GM18507 (cell line): ENCODE data around the gene KRTAP4-6.
"Not testable (repeated sequence)": the region's sequence is repeated elsewhere in the genome, so short reads cannot be mapped to it uniquely, and the experiment has no call there.

Experiments used
- DNase-seq: peaks from one replicate; pipeline ENCODE4 v3.0.0; 2011; ENCODE audit warnings: low read depth; ENCODE audit not compliant: insufficient read length; ENCODE audit errors: extremely low spot score
- FAIRE-seq: peaks from 2 replicates; lab custom pipeline; 2011; peaks lifted over from hg19 to GRCh38; lab: Jason Lieb, UNC

Gene KRTAP4-6

DNA sequence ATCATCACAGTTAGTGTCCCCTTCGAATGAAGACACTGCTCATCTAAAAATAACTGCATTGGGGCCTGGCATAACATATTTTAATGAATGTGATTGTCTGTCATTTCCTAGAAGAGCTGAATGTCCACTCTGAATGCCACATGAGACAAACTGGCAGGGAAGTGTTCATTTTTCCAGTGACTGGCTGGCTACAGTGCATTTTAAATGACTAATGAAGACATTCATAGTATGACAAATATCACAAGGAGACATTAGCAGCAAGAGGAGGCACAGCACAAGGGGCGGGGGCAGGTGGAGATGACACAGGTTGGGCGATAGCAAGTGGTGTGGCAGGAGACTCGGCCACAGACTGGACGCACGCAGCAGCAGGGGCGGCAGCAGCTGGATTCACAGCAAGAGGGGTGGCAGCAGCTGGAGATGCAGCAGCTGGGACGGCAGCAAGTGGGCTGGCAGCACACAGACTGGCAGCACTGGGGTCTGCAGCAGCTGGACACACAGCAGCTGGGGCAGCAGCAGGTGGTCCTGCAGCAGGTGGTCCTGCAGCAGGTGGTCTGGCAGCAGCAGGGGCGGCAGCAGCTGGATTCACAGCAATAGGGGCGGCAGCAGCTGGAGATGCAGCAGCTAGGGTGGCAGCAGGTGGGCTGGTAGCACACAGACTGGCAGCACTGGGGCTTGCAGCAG, 8.8 kb upstream of the KRTAP4-6 start:
- FAIRE-seq, DNase-seq: not testable (repeated sequence)

GRCh38 chr17:41147531-41148204, 7.3 kb upstream of the KRTAP4-6 start:
- FAIRE-seq (no peak), DNase-seq (no peak)

GRCh38 chr17:41145261-41145660, 4.9 kb upstream of the KRTAP4-6 start:
- FAIRE-seq, result no peak
- no peak for DNase-seq

DNA sequence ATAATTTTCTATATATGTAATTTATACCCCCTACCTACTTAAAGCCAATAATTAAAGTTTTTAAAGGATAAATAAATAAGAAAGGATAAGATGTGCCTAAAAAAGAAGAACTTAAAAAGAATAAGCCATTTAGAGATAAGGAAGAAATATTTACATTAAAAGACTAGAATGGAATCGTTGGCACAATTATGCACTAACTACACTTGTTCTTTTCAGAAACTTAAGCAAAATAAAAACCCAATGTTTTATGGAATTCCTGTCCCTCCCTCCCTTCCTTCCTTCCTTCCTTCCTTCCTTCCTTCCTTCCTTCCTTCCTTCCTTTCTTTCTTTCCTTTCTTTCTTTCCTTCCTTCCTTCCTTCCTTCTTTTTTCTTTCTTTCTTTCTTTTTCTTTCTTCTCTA, 4.5 kb upstream of the KRTAP4-6 start:
- FAIRE-seq (no peak), DNase-seq (no peak)

- no peak for DNase-seq
- FAIRE-seq, result no peak
Observed at GRCh38 chr17:41141361-41141760, 1.0 kb upstream of the KRTAP4-6 start.

- FAIRE-seq, DNase-seq: not testable (repeated sequence)
Observed at GRCh38 chr17:41139865-41140264, 479 bp downstream of the KRTAP4-6 start.

- no peak for DNase-seq
Observed at GRCh38 chr17:41133880-41134735, 6.2 kb downstream of the KRTAP4-6 start.

DNA sequence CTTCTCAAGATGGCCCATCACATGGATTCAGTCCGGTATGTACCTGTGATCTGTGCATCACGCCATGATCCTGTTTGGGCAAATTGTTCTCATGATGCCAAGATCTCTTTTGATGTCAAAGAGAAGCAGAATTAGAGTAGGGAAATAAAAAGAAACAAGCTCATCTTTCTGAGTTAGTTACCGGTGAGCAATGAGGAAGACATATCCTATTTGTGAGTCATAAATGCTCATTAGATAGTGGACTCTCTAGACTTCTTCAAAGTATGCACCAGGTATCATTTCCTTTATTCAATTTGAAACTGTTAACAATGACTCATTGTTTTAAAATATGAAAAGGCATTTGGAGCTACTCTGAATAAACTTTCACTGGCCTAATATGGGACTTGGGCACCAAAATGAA, 8.4 kb downstream of the KRTAP4-6 start:
- DNase-seq (no peak), FAIRE-seq (no peak)

More at GRCh38 chr17:41133880-41134735, 6.2 kb downstream of the KRTAP4-6 start:
- FAIRE-seq, result no peak

DNA sequence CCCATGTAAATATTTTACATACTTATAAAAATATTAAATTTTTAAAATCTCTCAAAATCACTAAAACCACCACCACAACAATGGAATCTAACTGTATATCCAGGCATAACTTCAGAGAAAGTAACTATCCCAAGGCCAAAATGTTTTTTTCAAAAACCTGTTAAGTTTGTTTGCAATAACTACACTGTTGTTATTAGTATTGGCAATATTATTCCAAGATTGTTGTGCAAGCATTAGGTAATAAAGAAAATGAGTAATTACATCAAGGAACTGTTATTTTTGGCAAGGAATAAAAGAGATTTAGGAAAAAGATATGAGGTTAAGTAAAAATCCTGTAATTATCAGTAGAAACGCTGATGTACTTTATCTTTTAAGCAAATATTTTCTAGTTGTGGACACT, 13.0 kb downstream of the KRTAP4-6 start:
- FAIRE-seq (no peak), DNase-seq (no peak)

DNA sequence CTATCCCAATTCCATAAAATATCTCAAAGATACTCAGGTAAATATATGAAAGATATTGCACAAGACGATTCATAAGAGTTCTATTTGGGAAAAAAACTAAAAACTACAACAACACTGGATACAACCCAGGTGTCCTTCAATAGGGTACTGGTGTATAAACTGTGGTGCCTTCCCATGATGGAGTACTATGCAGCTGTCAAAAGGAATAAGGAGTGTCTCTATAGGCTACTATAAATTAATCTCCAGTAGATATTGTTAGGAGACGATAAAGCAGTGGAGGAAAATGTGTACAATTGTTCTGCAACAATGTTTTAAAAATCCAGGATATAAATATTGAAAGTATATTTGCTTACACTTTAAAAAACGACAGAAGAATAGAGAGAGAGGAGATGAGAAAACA, 13.9 kb downstream of the KRTAP4-6 start:
- DNase-seq, result no peak
- FAIRE-seq, result no peak

DNA sequence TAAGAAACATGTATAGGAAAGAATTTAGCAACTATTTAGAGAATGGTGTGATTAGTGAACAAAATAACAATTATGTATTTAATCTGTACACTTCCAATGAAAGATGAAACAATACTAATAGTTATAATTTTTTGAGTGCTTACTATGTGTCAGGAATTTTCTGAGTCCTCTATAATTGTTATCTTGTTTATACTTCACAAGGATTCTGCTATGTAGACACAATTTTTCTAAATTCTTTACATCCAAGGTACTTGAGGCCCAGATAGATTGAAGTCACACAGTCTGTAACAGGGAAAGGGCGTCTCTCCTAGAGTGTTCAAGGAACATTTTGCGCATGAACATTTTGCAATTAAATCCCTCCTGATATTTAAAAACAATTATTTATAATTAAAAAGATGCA, 15.3 kb downstream of the KRTAP4-6 start:
- FAIRE-seq, result no peak

DNA sequence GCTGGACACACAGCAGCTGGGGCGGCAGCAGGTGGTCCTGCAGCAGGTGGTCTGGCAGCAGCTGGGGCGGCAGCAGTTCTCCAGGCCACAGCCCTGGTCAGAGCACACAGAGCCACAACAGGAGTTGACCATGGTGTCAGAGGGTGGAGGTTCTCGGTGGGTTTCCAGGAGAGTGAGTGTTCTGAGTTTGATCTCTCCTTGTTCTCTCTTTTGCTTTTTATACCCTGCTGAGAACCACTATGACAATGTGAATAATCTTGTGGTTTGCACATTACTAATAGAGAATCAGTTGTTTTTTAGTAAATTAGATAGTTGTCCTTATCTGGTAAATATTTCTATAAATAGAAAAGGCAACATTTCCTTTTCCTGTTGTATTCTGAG, 16.4 kb downstream of the KRTAP4-6 start, which contains the start of gene KRTAP4-12:
Gene KRTAP4-12, minus strand, starts transcription at position 192 of the 381 bp plus-strand sequence. Its CDS starts 60 bp downstream, at position 132.
- FAIRE-seq, DNase-seq: not testable (repeated sequence)

More for the DNA sequence above, 15.3 kb downstream of the KRTAP4-6 start:
- no peak for DNase-seq

- not testable (repeated sequence) for DNase-seq, FAIRE-seq
Observed at GRCh38 chr17:41123292-41123990, 16.9 kb downstream of the KRTAP4-6 start.

- no peak for FAIRE-seq
- no peak for DNase-seq
Observed at GRCh38 chr17:41121742-41122141, 18.6 kb downstream of the KRTAP4-6 start.

- not testable (repeated sequence) for DNase-seq
- FAIRE-seq, result peak; percentile 52
Observed at GRCh38 chr17:41119696-41120690, 20.4 kb downstream of the KRTAP4-6 start.

DNA sequence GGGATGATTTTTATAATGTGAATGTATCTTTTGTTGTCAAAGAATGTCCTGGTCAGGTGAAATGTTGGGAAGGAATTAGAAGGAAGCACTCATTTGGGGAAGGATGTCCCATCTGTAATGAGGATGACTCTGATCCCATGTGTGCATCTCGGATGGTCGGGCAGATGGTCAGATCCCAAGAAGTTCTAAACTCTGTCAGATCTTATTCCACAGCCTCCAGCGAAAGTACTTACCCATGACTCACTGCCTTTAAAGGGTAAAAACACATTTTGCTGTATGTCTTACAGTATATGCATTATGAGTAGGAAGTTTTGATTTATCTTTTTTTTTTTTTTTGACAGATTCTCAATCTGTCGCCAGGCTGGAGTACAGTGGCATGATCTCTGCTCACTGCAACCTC, 21.6 kb downstream of the KRTAP4-6 start:
- FAIRE-seq, result no peak
- DNase-seq, result no peak

DNA sequence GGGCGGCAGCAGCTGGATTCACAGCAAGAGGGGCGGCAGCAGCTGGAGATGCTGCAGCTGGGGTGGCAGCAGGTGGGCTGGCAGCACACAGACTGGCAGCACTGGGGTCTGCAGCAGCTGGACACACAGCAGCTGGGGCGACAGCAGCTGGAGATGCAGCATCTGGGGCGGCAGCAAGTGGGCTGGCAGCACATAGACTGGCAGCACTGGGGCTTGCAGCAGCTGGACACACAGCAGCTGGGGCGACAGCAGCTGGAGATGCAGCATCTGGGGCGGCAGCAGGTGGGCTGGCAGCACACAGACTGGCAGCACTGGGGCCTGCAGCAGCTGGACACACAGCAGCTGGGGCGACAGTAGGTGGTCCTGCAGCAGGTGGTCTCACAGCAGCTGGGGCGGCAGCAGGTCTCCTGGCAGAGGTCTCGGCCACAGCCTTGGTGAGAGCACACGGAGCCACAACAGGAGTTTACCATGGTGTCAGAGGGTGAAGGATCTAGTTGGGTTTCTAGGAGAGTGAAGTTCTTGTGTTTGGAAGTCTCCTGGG, 22.4 kb downstream of the KRTAP4-6 start, which contains the start of gene KRTAP4-11:
Gene KRTAP4-11, minus strand, starts transcription at position 528 of the 541 bp plus-strand sequence. Its CDS starts 58 bp downstream, at position 470.
- DNase-seq, FAIRE-seq: not testable (repeated sequence)

DNA sequence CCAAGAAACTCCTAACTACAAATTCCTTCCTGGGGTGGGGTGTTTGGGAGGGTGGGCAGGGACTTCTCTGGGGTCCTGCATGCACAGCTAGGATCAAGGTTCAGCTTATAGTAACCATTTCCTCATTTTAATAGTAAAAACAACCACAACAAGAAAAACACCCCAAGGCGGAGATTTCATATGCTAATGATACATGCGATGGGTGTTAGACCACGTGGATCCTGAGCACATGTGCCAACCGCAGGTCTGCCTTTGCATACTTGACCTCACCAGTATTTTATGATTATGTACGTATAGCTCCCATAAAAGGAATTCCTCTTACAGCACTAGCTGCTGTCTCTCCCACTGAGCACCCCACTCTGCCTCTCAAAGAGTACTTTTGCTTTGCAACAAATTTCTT, 24.0 kb downstream of the KRTAP4-6 start:
- FAIRE-seq, result no peak

More for the DNA sequence above, 24.0 kb downstream of the KRTAP4-6 start:
- DNase-seq, result no peak
